Colonic mucosa (tissue), 4 donors: Measurements from ENCODE around the gene WDR77. TPM values are rescaled to one million over a fixed set of nuclear protein-coding genes. Genes with fewer than 3 reads are reported as not detected.

ENCODE experiments used
- DNase-seq: peaks from one replicate; pipeline ENCODE4 v3.0.0-alpha.2; 2020
- H3K27ac ChIP-seq: fragments of 200-600 bp; one replicate; pipeline ENCODE4 v1.8.0; 2021
- H3K27me3 ChIP-seq: fragments of 200-600 bp; one replicate; pipeline ENCODE4 v1.8.0; 2021
- H3K36me3 ChIP-seq: fragments of 200-600 bp; one replicate; pipeline ENCODE4 v1.8.0; 2021
- H3K4me1 ChIP-seq: fragments of 200-600 bp; one replicate; pipeline ENCODE4 v1.8.0; 2021; ENCODE audit warnings: mild to moderate bottlenecking
- H3K4me3 ChIP-seq: fragments of 200-600 bp; one replicate; pipeline ENCODE4 v1.8.0; 2021
- H3K9ac ChIP-seq, 2 donors: one replicate each; pipeline ENCODE4 v1.7.0; 2013; ENCODE audit warnings: control low read depth in 2 of 2, low read depth in 2 of 2, low read length in 2 of 2
- H3K9me3 ChIP-seq: fragments of 200-600 bp; one replicate; pipeline ENCODE4 v1.8.0; 2021
- CTCF ChIP-seq: fragments of 200-600 bp; IDR thresholded peaks from one replicate; pipeline ENCODE4 v1.8.0; 2022; ENCODE audit warnings: antibody characterized with exemption, mild to moderate bottlenecking
- intact Hi-C: fragments of 100-400 bp; cut with DNase I; formaldehyde crosslinking; loops from one replicate; pipeline ENCODE4 v1.14.1; 2022
- total RNA-seq, 2 donors: library from RNA; stranded (reverse); fragmentation: NEBNext Ultra II Directional in 1 of 2; extraction: Animal tissue kit (Norgen Biotek cat#: 25700) in 1 of 2; gene quantifications; one replicate each; pipeline ENCODE4 v1.2.1, GENCODE V29; 2021
- donor health status: healthy.
- donor health status: DM: no; HTN: no; CAD: no.
- donor health status: DM: no; HTN: no; CAD: no.

WDR77 gene
- total RNA-seq, 2 donors from 2014 or later, result 19.9 to 42.0 TPM

GRCh38 chr1:111420377-111420776 lies 28.7 kb downstream of the WDR77 start:
- no peaks in the 10 kb centered on the region for H3K36me3 ChIP-seq
- H3K4me1 ChIP-seq, result no peaks in the 10 kb centered on the region
- no peak overlapping the region for H3K9ac ChIP-seq
- no peaks in the 10 kb centered on the region for H3K27me3 ChIP-seq
- H3K9me3 ChIP-seq, result no peaks in the 10 kb centered on the region
- H3K27ac ChIP-seq, result no peak overlapping the region
- TF ChIP-seq CTCF, result no peak
- no peak overlapping the region for H3K4me3 ChIP-seq
- intact Hi-C loops, result no loop called here
- no peak for DNase-seq

GRCh38 chr1:111419037-111419436 lies 30.0 kb downstream of the WDR77 start:
- Histone ChIP-seq H3K27me3 (no peaks in the 10 kb centered on the region), H3K4me3 (no peak overlapping the region), H3K9ac (no peak overlapping the region), H3K36me3 (no peaks in the 10 kb centered on the region), H3K9me3 (no peaks in the 10 kb centered on the region), H3K27ac (no peak overlapping the region), H3K4me1 (no peaks in the 10 kb centered on the region)
- no peak for TF ChIP-seq CTCF
- DNase-seq, result no peak
- intact Hi-C loops, result no loop called here

GRCh38 chr1:111417755-111418154 lies 31.3 kb downstream of the WDR77 start:
- no peak overlapping the region for H3K27ac ChIP-seq
- no peaks in the 10 kb centered on the region for H3K9me3 ChIP-seq
- intact Hi-C loops, result no loop called here
- no peak overlapping the region for H3K4me3 ChIP-seq
- no peak overlapping the region for H3K9ac ChIP-seq
- no peak for TF ChIP-seq CTCF
- no peaks in the 10 kb centered on the region for H3K36me3 ChIP-seq
- no peak for DNase-seq
- no peaks in the 10 kb centered on the region for H3K27me3 ChIP-seq
- no peaks in the 10 kb centered on the region for H3K4me1 ChIP-seq

- H3K4me1 ChIP-seq, result no peaks in the 10 kb centered on the region
- H3K27ac ChIP-seq, result no peak overlapping the region
- intact Hi-C loops, result no loop called here
- DNase-seq, result no peak
- H3K9ac ChIP-seq, result no peak overlapping the region
- H3K36me3 ChIP-seq, result no peaks in the 10 kb centered on the region
- no peaks in the 10 kb centered on the region for H3K9me3 ChIP-seq
- no peak for TF ChIP-seq CTCF
- H3K4me3 ChIP-seq, result no peak overlapping the region
- H3K27me3 ChIP-seq, result no peaks in the 10 kb centered on the region
Observed at GRCh38 chr1:111415461-111415860, 33.6 kb downstream of the WDR77 start.

GRCh38 chr1:111414756-111415155 lies 34.3 kb downstream of the WDR77 start:
- Histone ChIP-seq H3K9me3 (no peaks in the 10 kb centered on the region), H3K4me1 (no peaks in the 10 kb centered on the region), H3K27me3 (no peaks in the 10 kb centered on the region), H3K4me3 (no peak overlapping the region), H3K9ac (no peak overlapping the region), H3K36me3 (no peaks in the 10 kb centered on the region), H3K27ac (no peak overlapping the region)
- DNase-seq, result no peak
- intact Hi-C loops, result no loop called here
- TF ChIP-seq CTCF, result no peak

- no peak for TF ChIP-seq CTCF
- Histone ChIP-seq H3K4me3 (no peak overlapping the region), H3K27ac (no peak overlapping the region), H3K9ac (no peak overlapping the region), H3K36me3 (no peaks in the 10 kb centered on the region), H3K4me1 (no peaks in the 10 kb centered on the region), H3K27me3 (no peaks in the 10 kb centered on the region), H3K9me3 (no peaks in the 10 kb centered on the region)
- intact Hi-C loops, result no loop called here
- DNase-seq, result no peak
Observed at GRCh38 chr1:111412839-111413238, 36.2 kb downstream of the WDR77 start.
